K562 (cell line): ENCODE data around the gene PRMT5. TPM values are rescaled to one million over a fixed set of nuclear protein-coding genes. Genes with fewer than 3 reads are reported as not detected.

Experiments
- ARNT ChIP-seq, 2 experiments: fragments of 450-650 bp; IDR thresholded peaks; 2 replicates each; pipeline ENCODE4 v1.6.1; 2016; ENCODE audit warnings: mild to moderate bottlenecking in 1 of 2
- ATF3 ChIP-seq, 2 experiments: fragments of 450-650 bp in 1 of 2; sonication (generic) in 1 of 2; formaldehyde crosslinking in 1 of 2; IDR thresholded peaks in 1 of 2; conservative IDR thresholded peaks in 1 of 2; 2 replicates each; pipeline versions ENCODE4 v1.6.1 to v1.8.1; 2016 to 2023; ENCODE audit warnings: mild to moderate bottlenecking in 2 of 2, moderate library complexity in 2 of 2, inconsistent platforms in 1 of 2, missing genetic modification reagents in 1 of 2
- CBX8 ChIP-seq: fragments of 200-600 bp; sonication (generic); IDR thresholded peaks from 2 replicates; pipeline ENCODE4 v1.6.1; 2012; ENCODE audit warnings: borderline replicate concordance, mixed run types, low read depth, mild to moderate bottlenecking, moderate library complexity, mixed read lengths, low read length, control low read depth, inconsistent platforms; ENCODE audit not compliant: poor library complexity, severe bottlenecking; ENCODE audit errors: extremely low read depth
- CUX1 ChIP-seq: fragments of 200-800 bp; sonication (Bioruptor generic); IDR thresholded peaks from 2 replicates; pipeline ENCODE4 v1.6.1; 2016; ENCODE audit warnings: missing genetic modification characterization, missing compliant biosample characterization
- FIP1L1 ChIP-seq: fragments of 200-400 bp; formaldehyde crosslinking; IDR thresholded peaks from 2 replicates; pipeline ENCODE4 v1.6.1; 2018; ENCODE audit warnings: mild to moderate bottlenecking, low read depth, low read length; ENCODE audit not compliant: poor library complexity, severe bottlenecking
- FOXP4 ChIP-seq: sonication (generic); formaldehyde crosslinking; IDR thresholded peaks from 2 replicates; pipeline ENCODE4 v1.8.0; 2022; ENCODE audit warnings: mild to moderate bottlenecking, missing genetic modification reagents, borderline replicate concordance
- KAT2B ChIP-seq: IDR thresholded peaks from one replicate; pipeline ENCODE4 v1.6.1; 2012; ENCODE audit warnings: low read depth, mild to moderate bottlenecking, control low read depth, inconsistent platforms, low read length, moderate library complexity
- NFIC ChIP-seq: fragments of 450-650 bp; IDR thresholded peaks from 2 replicates; pipeline ENCODE4 v1.6.1; 2017; ENCODE audit warnings: mild to moderate bottlenecking, inconsistent platforms
- TFE3 ChIP-seq: fragments of 450-650 bp; formaldehyde crosslinking; IDR thresholded peaks from 2 replicates; pipeline ENCODE4 v1.4.0; 2020; ENCODE audit warnings: mild to moderate bottlenecking, mixed read lengths
- ZBTB34 ChIP-seq: fragments of 250-450 bp; sonication (Bioruptor Pico); IDR thresholded peaks from 2 replicates; pipeline ENCODE4 v1.8.0; 2021; ENCODE audit warnings: mild to moderate bottlenecking, moderate library complexity
- ZNF12 ChIP-seq: sonication (generic); formaldehyde crosslinking; IDR thresholded peaks from 2 replicates; pipeline ENCODE4 v1.4.0; 2020; ENCODE audit warnings: mild to moderate bottlenecking, missing genetic modification reagents
- ZNF274 ChIP-seq: IDR thresholded peaks from 2 replicates; pipeline ENCODE4 v1.6.1; 2011; ENCODE audit warnings: low read depth, mild to moderate bottlenecking, low read length, moderate library complexity, borderline replicate concordance
- ZNF507 ChIP-seq: conservative IDR thresholded peaks from 2 replicates; pipeline ENCODE4 v1.6.1; 2017; ENCODE audit warnings: missing genetic modification characterization, missing compliant biosample characterization
- ZNF668 ChIP-seq: fragments of 250-450 bp; sonication (Bioruptor Pico); IDR thresholded peaks from 2 replicates; pipeline ENCODE4 v1.8.0; 2022; ENCODE audit warnings: mild to moderate bottlenecking, inconsistent platforms
- polyA plus RNA-seq, 8 experiments: library from polyadenylated mRNA; depleted of rRNA in 4 of 8; stranded (reverse) in 5 of 8; unstranded in 3 of 8; fragments of >200 nt; fragmentation: Nextera tagmentation in 2 of 8; fragmentation: Illumina TruSeq in 1 of 8; extraction: Ambion mirVana in 2 of 8; extraction: Trizol in 1 of 8; gene quantifications; 2 replicates each; pipeline versions ENCODE4 v1.2.1 to v1.2.3, GENCODE V29; 2011 to 2014; ENCODE audit warnings: inconsistent platforms in 1 of 8, missing spikeins in 1 of 8
- total RNA-seq, 7 experiments: library from RNA; depleted of rRNA in 6 of 7; stranded (reverse); fragments of >200 nt in 6 of 7; fragmentation: Illumina TruSeq in 2 of 7; extraction: Trizol in 2 of 7; gene quantifications; 2 replicates each; pipeline versions ENCODE4 v1.2.1 to v1.2.3, GENCODE V29; 2011 to 2021; ENCODE audit warnings: low replicate concordance in 1 of 7

The PRMT5 gene
- total and polyA plus RNA-seq, 9 of the 15 experiments (the other 6 are each of a cell fraction or from before 2014, with no cell fraction given), result 114 to 552 (median 222) TPM

GRCh38 chr14:22897357-22897756 is 31.8 kb downstream of the PRMT5 start (continued):
- TF ChIP-seq FOXP4 (no peak), KAT2B (no peak), TFE3 (CRISPR knock-in tag) (no peak), CBX8 (no peak), FIP1L1 (no peak), ARNT (IDR thresholded peaks at IDR 0.05) (peak in 1 of 2 experiments; percentile 90; a peak in 2 of 4 replicates), NFIC (peak; percentile 90), CUX1 (CRISPR knock-in tag) (no peak), ZNF274 (peak; percentile 73; the same call in 1 of the 2 replicates), ATF3 (IDR thresholded peaks at IDR 0.05) (0 out of 2 replicates have a peak, but pooled peaks have one; percentile 17), ATF3 (CRISPR knock-in tag; conservative IDR thresholded peaks at IDR 0.05) (no peak), ZNF668 (CRISPR knock-in tag) (no peak), ZNF507 (tag) (no peak), ZNF12 (no peak), ZBTB34 (CRISPR knock-in tag) (no peak)
